ENCODE data around the gene PBX1. TPM values are rescaled to one million over a fixed set of nuclear protein-coding genes. Genes with fewer than 3 reads are reported as not detected.
"Not testable (repeated sequence)": the region's sequence is repeated elsewhere in the genome, so short reads cannot be mapped to it uniquely, and the experiment has no call there.

Gene PBX1
- total RNA-seq, 2 experiments from 2014 or later, result 0.11 to 0.51 TPM

- Mint-ChIP-seq H3K27me3 (no peaks in the 10 kb centered on the region), H3K4me3 (no peak overlapping the region), H3K4me1 (no peaks in the 10 kb centered on the region), H3K27ac (no peak overlapping the region), H3K9me3 (no peaks in the 10 kb centered on the region), H3K36me3 (no peaks in the 10 kb centered on the region)
- DNase-seq (no peak), ATAC-seq (ENCODE audit: low read depth) (no peak)
- POLR2A ChIA-PET, result no interaction called here
These were observed 79.7 kb downstream of the PBX1 start for GRCh38 chr1:164638492-164639202.

DNA sequence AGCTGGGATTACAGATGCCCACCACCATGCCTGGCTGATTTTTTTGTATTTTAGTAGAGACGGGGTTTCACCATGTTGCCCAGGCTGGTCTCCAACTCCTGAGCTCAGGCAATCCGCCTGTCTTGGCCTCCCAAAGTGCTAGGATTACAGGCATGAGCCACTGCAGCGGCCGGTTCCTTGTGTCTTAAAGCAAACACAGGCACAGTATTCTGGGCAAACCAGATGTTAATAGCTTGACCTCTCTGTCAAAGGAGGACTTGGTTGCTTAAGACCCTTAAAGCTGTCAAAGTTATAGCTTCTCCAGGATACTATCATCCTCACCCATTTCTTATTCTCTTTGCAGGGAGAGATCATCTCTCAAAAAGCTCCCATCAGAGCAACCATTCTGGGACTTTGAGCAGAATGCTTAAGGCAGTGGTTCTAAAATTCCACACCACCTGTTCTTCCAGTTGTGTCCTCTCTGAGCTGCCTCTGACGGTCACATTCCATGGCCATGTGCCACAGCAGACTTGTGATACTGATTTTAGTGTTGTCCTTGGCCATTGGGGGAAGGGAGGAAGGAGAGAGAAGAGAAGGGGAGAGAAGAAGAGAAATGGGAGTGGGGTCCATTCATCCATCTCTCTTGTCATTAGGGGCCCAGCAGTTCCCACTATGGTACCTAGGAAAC is 81.8 kb downstream of the PBX1 start:
- Mint-ChIP-seq H3K4me3 (no peak overlapping the region), H3K4me1 (no peaks in the 10 kb centered on the region), H3K9me3 (no peaks in the 10 kb centered on the region), H3K27me3 (no peaks in the 10 kb centered on the region), H3K36me3 (no peaks in the 10 kb centered on the region), H3K27ac (no peak overlapping the region)
- ATAC-seq (ENCODE audit: low read depth) (no peak), DNase-seq (no peak)
- POLR2A ChIA-PET, result no interaction called here

DNA sequence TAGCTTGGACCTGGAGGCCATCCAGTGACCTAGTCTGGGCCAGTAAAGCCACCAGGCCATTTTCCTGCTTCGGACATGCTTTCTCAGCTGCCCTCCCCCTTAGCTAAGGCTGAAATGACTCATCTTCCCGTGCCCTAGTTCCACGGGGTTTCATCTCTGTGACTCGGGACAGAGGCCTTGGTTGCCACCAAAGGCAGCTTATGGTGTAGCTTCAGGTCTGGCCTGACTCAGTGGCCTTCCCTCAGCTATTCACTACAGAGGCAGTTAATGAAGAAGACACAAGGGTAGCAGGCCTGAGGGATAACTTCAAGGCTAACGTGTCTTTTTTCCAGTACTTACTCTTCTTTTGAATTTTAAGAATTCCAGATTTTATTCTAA is 82.4 kb downstream of the PBX1 start:
- ATAC-seq (ENCODE audit: low read depth), result no peak
- DNase-seq, result no peak
- Mint-ChIP-seq H3K4me1 (no peaks in the 10 kb centered on the region), H3K4me3 (no peak overlapping the region), H3K9me3 (no peaks in the 10 kb centered on the region), H3K27ac (no peak overlapping the region), H3K36me3 (no peaks in the 10 kb centered on the region), H3K27me3 (no peaks in the 10 kb centered on the region)
- POLR2A ChIA-PET, result no interaction called here

DNA sequence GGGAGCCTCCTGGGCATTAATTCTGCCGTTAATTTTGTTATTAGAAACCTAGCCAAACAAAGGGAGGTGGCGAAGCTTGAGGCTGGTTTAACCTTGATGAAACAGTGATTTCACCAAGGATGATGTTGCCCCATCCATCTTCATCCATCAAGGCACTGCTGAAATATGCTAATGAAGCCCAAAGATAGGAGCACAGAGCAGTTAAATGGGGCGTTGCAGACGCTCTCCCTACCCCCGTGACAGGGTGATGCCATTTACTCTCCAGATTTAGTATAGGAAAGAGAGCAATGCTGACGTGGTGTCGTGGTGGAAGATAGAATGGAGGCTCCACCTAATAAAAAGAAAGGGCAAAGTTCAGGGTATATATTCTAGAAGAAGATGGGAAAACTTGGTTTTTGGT is 84.0 kb downstream of the PBX1 start:
- POLR2A ChIA-PET, result no interaction called here
- H3K4me1 Mint-ChIP-seq, result no peaks in the 10 kb centered on the region
- H3K27ac Mint-ChIP-seq, result no peak overlapping the region
- H3K27me3 Mint-ChIP-seq, result no peaks in the 10 kb centered on the region
- H3K4me3 Mint-ChIP-seq, result no peak overlapping the region
- H3K36me3 Mint-ChIP-seq, result no peaks in the 10 kb centered on the region
- no peak for ATAC-seq (ENCODE audit: low read depth)
- no peak for DNase-seq
- no peaks in the 10 kb centered on the region for H3K9me3 Mint-ChIP-seq

GRCh38 chr1:164644268-164644667 is 85.3 kb downstream of the PBX1 start:
- Mint-ChIP-seq H3K9me3 (no peaks in the 10 kb centered on the region), H3K4me1 (no peaks in the 10 kb centered on the region), H3K4me3 (no peak overlapping the region), H3K27me3 (no peaks in the 10 kb centered on the region), H3K27ac (no peak overlapping the region), H3K36me3 (no peaks in the 10 kb centered on the region)
- ATAC-seq (ENCODE audit: low read depth) (no peak), DNase-seq (no peak)
- POLR2A ChIA-PET, result no interaction called here

- ATAC-seq (ENCODE audit: low read depth) (no peak), DNase-seq (no peak)
- H3K4me3 Mint-ChIP-seq, result no peak overlapping the region
- no peaks in the 10 kb centered on the region for H3K27me3 Mint-ChIP-seq
- POLR2A ChIA-PET, result no interaction called here
- H3K9me3 Mint-ChIP-seq, result no peaks in the 10 kb centered on the region
- H3K27ac Mint-ChIP-seq, result no peak overlapping the region
- H3K36me3 Mint-ChIP-seq, result no peaks in the 10 kb centered on the region
- no peaks in the 10 kb centered on the region for H3K4me1 Mint-ChIP-seq
These were observed 86.0 kb downstream of the PBX1 start for GRCh38 chr1:164644774-164645644.

- ATAC-seq (ENCODE audit: low read depth) (no peak), DNase-seq (no peak)
- H3K4me3 Mint-ChIP-seq, result no peak overlapping the region
- no peaks in the 10 kb centered on the region for H3K4me1 Mint-ChIP-seq
- no peaks in the 10 kb centered on the region for H3K9me3 Mint-ChIP-seq
- POLR2A ChIA-PET, result no interaction called here
- no peaks in the 10 kb centered on the region for H3K36me3 Mint-ChIP-seq
- H3K27ac Mint-ChIP-seq, result no peak overlapping the region
- no peaks in the 10 kb centered on the region for H3K27me3 Mint-ChIP-seq
These were observed 86.9 kb downstream of the PBX1 start for GRCh38 chr1:164645921-164646320.

DNA sequence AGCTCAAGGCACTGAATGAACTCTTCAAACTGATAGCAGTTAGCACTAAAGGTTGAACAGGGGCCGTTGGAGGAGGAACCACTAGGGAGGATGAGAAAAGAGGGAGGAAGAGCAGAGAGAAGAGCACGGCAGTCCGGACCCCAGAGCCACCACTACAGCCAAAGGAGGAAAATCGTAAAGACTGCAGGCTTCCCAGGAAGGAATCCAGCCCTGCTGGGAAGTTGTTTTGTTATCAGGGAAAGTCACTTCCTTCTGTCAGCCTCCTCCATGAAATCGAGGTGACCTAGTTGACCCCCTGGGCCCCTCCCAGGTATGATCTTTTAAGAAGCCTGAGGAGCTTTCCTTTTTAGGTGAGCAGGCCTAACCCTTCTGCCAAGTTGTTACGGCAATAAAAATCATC is 88.2 kb downstream of the PBX1 start:
- Mint-ChIP-seq H3K4me3 (no peak overlapping the region), H3K27me3 (peaks cover 2% of the 10 kb centered on the region), H3K9me3 (no peaks in the 10 kb centered on the region), H3K36me3 (no peaks in the 10 kb centered on the region), H3K4me1 (peaks cover 7% of the 10 kb centered on the region), H3K27ac (no peak overlapping the region)
- DNase-seq (no peak), ATAC-seq (ENCODE audit: low read depth) (no peak)
- POLR2A ChIA-PET, result no interaction called here

DNA sequence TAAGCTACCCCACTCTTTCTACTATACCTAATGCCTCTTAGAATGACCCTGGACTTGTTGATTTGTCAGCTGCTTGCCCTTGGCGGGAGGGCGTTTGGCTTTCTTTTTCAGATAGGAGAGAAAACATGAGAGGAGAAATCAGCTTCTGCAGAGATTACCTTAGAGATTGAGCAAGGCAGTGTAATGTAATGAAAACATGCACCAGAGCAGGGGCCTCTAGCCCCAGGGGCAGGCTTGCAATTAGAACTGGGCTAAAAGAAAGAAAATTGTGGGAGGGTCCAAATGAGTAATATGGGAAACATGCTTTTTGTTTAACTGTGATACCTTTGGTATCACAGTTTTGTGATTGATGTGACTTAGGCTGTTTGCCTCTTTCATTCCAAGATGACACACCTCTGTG is 89.7 kb downstream of the PBX1 start:
- DNase-seq (no peak), ATAC-seq (ENCODE audit: low read depth) (no peak)
- Mint-ChIP-seq H3K4me3 (no peak overlapping the region), H3K9me3 (no peaks in the 10 kb centered on the region), H3K27ac (no peak overlapping the region), H3K36me3 (no peaks in the 10 kb centered on the region), H3K27me3 (peaks cover 2% of the 10 kb centered on the region), H3K4me1 (peaks cover 7% of the 10 kb centered on the region)
- POLR2A ChIA-PET, result no interaction called here

- Mint-ChIP-seq H3K27me3 (peaks cover 2% of the 10 kb centered on the region), H3K9me3 (no peaks in the 10 kb centered on the region)
- POLR2A ChIA-PET, result no interaction called here
These were observed 90.2 kb downstream of the PBX1 start for GRCh38 chr1:164649146-164649545.

GRCh38 chr1:164650531-164650930 is 91.5 kb downstream of the PBX1 start:
- ATAC-seq (ENCODE audit: low read depth), result no peak
- DNase-seq, result no peak
- Mint-ChIP-seq H3K36me3 (no peaks in the 10 kb centered on the region), H3K27me3 (peaks cover 2% of the 10 kb centered on the region), H3K27ac (no peak overlapping the region), H3K9me3 (peaks cover 4% of the 10 kb centered on the region), H3K4me3 (no peak overlapping the region), H3K4me1 (peaks cover 7% of the 10 kb centered on the region)
- POLR2A ChIA-PET, result no interaction called here

More at GRCh38 chr1:164649146-164649545, 90.2 kb downstream of the PBX1 start:
- DNase-seq (no peak), ATAC-seq (ENCODE audit: low read depth) (no peak)
- H3K4me3 Mint-ChIP-seq, result no peak overlapping the region
- H3K27ac Mint-ChIP-seq, result no peak overlapping the region
- H3K4me1 Mint-ChIP-seq, result peaks cover 7% of the 10 kb centered on the region
- no peaks in the 10 kb centered on the region for H3K36me3 Mint-ChIP-seq

DNA sequence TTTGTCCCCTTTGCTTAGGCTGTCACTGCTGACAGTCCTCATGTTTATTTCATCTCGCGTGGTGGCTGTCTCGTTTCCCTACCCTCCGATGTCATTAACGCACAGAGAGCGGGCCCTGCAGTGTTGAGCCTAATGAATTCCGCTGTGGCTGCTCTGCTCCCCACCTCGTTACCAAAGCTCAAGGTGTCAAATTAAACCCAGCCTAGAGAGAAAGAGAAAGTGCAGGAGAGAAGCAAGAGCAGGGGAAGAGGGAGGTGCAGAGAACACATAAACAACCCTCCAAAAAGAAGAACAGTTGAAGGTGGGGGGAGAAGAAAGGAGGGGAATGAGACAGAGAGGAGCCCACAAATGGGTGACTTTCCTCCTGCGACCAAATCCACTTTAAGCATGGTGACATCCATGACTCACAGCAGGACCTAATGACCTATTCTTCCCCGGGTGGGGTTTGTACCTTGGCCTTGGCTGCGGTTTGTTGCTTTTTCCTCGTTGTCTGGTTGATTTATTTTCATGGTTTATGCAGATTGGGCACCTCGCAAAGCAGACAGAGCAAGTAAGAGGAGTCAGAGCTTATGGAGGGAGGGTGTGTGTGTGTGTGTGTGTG is 92.5 kb downstream of the PBX1 start:
- ATAC-seq (ENCODE audit: low read depth), result peak; percentile 36
- POLR2A ChIA-PET, result no interaction called here
- no peak for DNase-seq
- no peaks in the 10 kb centered on the region for H3K36me3 Mint-ChIP-seq
- H3K9me3 Mint-ChIP-seq, result peaks cover 4% of the 10 kb centered on the region
- H3K4me1 Mint-ChIP-seq, result peaks cover 7% of the 10 kb centered on the region
- H3K4me3 Mint-ChIP-seq, result peak overlapping the region; percentile 23
- no peak overlapping the region for H3K27ac Mint-ChIP-seq
- peaks cover 2% of the 10 kb centered on the region for H3K27me3 Mint-ChIP-seq

DNA sequence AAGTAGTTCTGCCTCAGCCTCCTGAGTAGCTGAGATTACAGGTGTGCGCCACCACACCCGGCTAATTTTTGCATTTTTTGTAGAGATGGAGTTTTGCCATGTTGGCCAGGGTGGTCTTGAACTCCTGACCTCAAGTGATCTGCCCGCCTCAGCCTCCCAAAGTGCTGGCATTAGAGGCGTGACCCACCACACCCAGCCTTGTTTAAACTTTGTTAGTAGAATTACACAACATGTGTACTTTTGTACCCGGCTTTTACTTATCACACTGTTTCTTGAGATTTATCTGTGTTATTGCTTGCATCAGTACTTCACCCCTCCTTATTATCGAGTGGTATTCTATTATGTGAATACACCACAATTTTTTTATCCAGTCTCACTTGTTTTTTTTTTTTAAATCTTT is 94.0 kb downstream of the PBX1 start:
- H3K4me1 Mint-ChIP-seq; DNase-seq; H3K4me3 Mint-ChIP-seq; H3K27ac Mint-ChIP-seq; POLR2A ChIA-PET; H3K27me3 Mint-ChIP-seq; ATAC-seq (ENCODE audit: low read depth); H3K36me3 Mint-ChIP-seq; H3K9me3 Mint-ChIP-seq: not testable (repeated sequence)

Measured in activated naive CD8-positive, alpha-beta T cell treated with anti-CD3 and anti-CD28 coated beads, Interleukin-2, amount 10 ng/mL, durations not matched to agents 7 days and 5 days (primary cell).